Activated CD4-positive, alpha-beta T cell treated with anti-CD3 and anti-CD28 coated beads, Interleukin-2, amount 10 ng/mL, durations not matched to agents 7 days and 5 days (primary cell): ENCODE measurements around the gene IQGAP3. TPM values are rescaled to one million over a fixed set of nuclear protein-coding genes. Genes with fewer than 3 reads are reported as not detected.
A peak's percentile ranks its signal among the peaks of the same experiment; 100 is the strongest.
"Not testable (repeated sequence)": the region's sequence is repeated elsewhere in the genome, so short reads cannot be mapped to it uniquely, and the experiment has no call there.

ENCODE experiments used
- CTCF ChIA-PET: fragments of 350-600 bp; sonication (Branson Sonifier 250); formaldehyde crosslinking; loops from one replicate; lab custom pipeline; 2021; ENCODE audit warnings: antibody characterized with exemption; lab: Charles Lee
- POLR2A ChIA-PET: fragments of 350-600 bp; sonication (Branson Sonifier 250); formaldehyde crosslinking; loops from one replicate; lab custom pipeline; 2021; ENCODE audit warnings: antibody characterized with exemption; lab: Charles Lee
- DNase-seq: peaks from one replicate; pipeline ENCODE4 v3.0.0-alpha.2; 2020
- H3K27ac Mint-ChIP-seq: one replicate; pipeline ENCODE4 v1.8.0; 2021; ENCODE audit warnings: mild to moderate bottlenecking, moderate library complexity, mixed read lengths
- H3K27me3 Mint-ChIP-seq: one replicate; pipeline ENCODE4 v1.8.0; 2021; ENCODE audit warnings: mixed read lengths
- H3K36me3 Mint-ChIP-seq: one replicate; pipeline ENCODE4 v1.8.0; 2021; ENCODE audit warnings: low read depth, mixed read lengths
- H3K4me1 Mint-ChIP-seq: one replicate; pipeline ENCODE4 v1.8.0; 2021; ENCODE audit warnings: mixed read lengths
- H3K4me3 Mint-ChIP-seq: one replicate; pipeline ENCODE4 v1.8.0; 2021; ENCODE audit warnings: mild to moderate bottlenecking, moderate library complexity, mixed read lengths
- H3K9me3 Mint-ChIP-seq: one replicate; pipeline ENCODE4 v1.8.0; 2021; ENCODE audit warnings: mixed read lengths
- total RNA-seq, 2 experiments: library from RNA; stranded (reverse); gene quantifications; one replicate each; pipeline ENCODE4 v1.2.3, GENCODE V29; 2021

IQGAP3 gene
- total RNA-seq, 2 experiments from 2014 or later, result 25.2 to 25.5 TPM

DNA sequence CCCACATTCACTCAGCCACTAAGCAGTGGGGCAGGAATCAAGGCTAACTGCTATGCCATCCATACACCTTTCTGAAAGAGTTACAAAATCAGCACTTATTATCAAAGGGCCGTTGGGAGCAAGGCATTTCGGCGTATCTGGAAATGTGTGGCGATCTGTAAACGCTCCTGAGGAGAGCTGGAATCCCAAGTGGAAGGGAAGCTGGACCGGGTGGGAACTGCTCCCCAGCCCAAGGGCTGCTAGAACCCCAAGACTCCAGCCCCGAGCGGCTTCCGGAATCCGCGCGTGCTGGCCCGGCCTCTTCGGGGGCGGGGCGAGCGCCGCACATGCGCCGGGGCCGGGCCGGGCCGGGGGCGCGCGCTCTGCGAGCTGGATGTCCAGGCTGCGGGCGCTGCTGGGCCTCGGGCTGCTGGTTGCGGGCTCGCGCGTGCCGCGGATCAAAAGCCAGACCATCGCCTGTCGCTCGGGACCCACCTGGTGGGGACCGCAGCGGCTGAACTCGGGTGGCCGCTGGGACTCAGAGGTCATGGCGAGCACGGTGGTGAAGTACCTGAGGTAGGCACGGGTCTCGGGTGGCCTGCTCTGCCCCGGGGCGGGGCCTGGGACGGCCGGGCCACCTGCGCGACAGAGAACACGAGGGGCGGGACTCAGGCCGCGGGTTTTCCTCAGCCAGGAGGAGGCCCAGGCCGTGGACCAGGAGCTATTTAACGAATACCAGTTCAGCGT is 19.2 kb upstream of the IQGAP3 start, which contains the start of gene NAXE:
TSS of gene NAXE (plus strand) at position 345 of the 726 bp plus-strand sequence. CDS start at position 374, 29 bp downstream.
- Mint-ChIP-seq H3K36me3 (peaks cover 13% of the 10 kb centered on the region), H3K27ac (peak within 1 kb of the TSS; percentile 83), H3K4me3 (peak within 1 kb of the TSS; percentile 78), H3K4me1 (peaks cover 28% of the 10 kb centered on the region), H3K27me3 (no peaks in the 10 kb centered on the region), H3K9me3 (no peaks in the 10 kb centered on the region)
- POLR2A ChIA-PET, result no interaction called here
- CTCF ChIA-PET, result interaction anchor here (0.6 to 1.7 kb wide), 10 partner anchors 9 to 146 kb away, joined by 3 to 7 read pairs (median 4); partner anchors contain the start of genes MEF2D and TTC24
- peak; percentile 71 for DNase-seq

- ChIA-PET POLR2A (no interaction called here), CTCF (interaction anchor here (0.9 to 1.7 kb wide), 7 partner anchors 68 to 145 kb away, joined by 3 to 7 read pairs (median 4); partner anchors contain the start of gene MEF2D)
- DNase-seq, result no peak
- H3K27ac Mint-ChIP-seq, result peak overlapping the region; percentile 83
- H3K4me3 Mint-ChIP-seq, result peak overlapping the region; percentile 78
- H3K27me3 Mint-ChIP-seq, result no peaks in the 10 kb centered on the region
- peaks cover 28% of the 10 kb centered on the region for H3K4me1 Mint-ChIP-seq
- H3K36me3 Mint-ChIP-seq, result peaks cover 13% of the 10 kb centered on the region
- H3K9me3 Mint-ChIP-seq, result no peaks in the 10 kb centered on the region
Measured at GRCh38 chr1:156591181-156591431, 18.7 kb upstream of the IQGAP3 start.

- CTCF ChIA-PET, result interaction anchor here (0.6 to 1.7 kb wide), 6 partner anchors 69 to 259 kb away, joined by 3 to 7 read pairs (median 4); partner anchors contain the start of gene MEF2D
- H3K4me3 Mint-ChIP-seq, result no peak overlapping the region
- H3K9me3 Mint-ChIP-seq, result no peaks in the 10 kb centered on the region
- H3K27me3 Mint-ChIP-seq, result no peaks in the 10 kb centered on the region
- POLR2A ChIA-PET, result no interaction called here
- DNase-seq, result no peak
- peaks cover 12% of the 10 kb centered on the region for H3K36me3 Mint-ChIP-seq
- H3K27ac Mint-ChIP-seq, result peak overlapping the region; percentile 83
- peaks cover 28% of the 10 kb centered on the region for H3K4me1 Mint-ChIP-seq
Measured at GRCh38 chr1:156590326-156591180, 18.2 kb upstream of the IQGAP3 start.

GRCh38 chr1:156589546-156589945 is 17.2 kb upstream of the IQGAP3 start:
- ChIA-PET CTCF (interaction anchor here (0.6 to 1.3 kb wide), 3 partner anchors 10 to 260 kb away, joined by 3 to 5 read pairs (median 4); no protein-coding TSS in a partner anchor), POLR2A (no interaction called here)
- H3K4me3 Mint-ChIP-seq, result no peak overlapping the region
- H3K36me3 Mint-ChIP-seq, result peaks cover 4% of the 10 kb centered on the region
- no peaks in the 10 kb centered on the region for H3K27me3 Mint-ChIP-seq
- H3K4me1 Mint-ChIP-seq, result peaks cover 25% of the 10 kb centered on the region
- no peak for DNase-seq
- no peaks in the 10 kb centered on the region for H3K9me3 Mint-ChIP-seq
- no peak overlapping the region for H3K27ac Mint-ChIP-seq

- POLR2A ChIA-PET, H3K4me3 Mint-ChIP-seq, DNase-seq, H3K27ac Mint-ChIP-seq, H3K36me3 Mint-ChIP-seq, H3K27me3 Mint-ChIP-seq, H3K9me3 Mint-ChIP-seq: not testable (repeated sequence)
- CTCF ChIA-PET, result interaction anchor here (0.8 to 1.1 kb wide), 3 partner anchors 8 to 96 kb away, joined by 3 to 5 read pairs (median 3); partner anchors contain the start of gene TTC24
- H3K4me1 Mint-ChIP-seq, result peaks cover 31% of the 10 kb centered on the region
Measured at GRCh38 chr1:156587927-156588326, 15.6 kb upstream of the IQGAP3 start.

DNA sequence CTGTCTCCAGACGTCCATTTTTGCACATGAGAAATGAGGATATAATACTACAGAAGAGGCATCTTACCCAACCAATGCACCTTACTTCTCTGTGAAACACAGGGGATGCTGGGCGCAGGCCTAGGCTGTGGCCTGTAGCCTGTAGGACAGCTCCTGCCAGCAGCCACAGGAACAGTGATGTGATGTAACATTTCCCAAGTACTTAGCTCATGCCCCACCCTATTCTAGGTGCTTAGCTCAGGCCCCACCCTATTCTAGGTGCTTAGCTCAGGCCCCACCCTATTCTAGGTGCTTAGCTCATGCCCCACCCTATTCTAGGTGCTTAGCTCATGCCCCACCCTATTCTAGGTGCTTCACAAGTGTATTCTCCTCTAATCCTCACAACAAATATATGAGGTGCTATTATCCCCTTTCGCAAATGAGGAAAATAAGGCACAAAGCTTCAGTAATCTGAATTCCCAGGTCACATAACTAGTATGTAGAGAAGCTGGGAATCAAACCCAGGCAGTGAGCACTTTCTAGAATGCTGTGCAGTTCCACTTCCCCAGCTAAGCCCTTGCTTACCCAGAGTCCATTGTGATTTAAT is 14.6 kb upstream of the IQGAP3 start:
- no peak overlapping the region for H3K27ac Mint-ChIP-seq
- peaks cover 33% of the 10 kb centered on the region for H3K4me1 Mint-ChIP-seq
- no peaks in the 10 kb centered on the region for H3K9me3 Mint-ChIP-seq
- no peaks in the 10 kb centered on the region for H3K36me3 Mint-ChIP-seq
- POLR2A ChIA-PET, result no interaction called here
- CTCF ChIA-PET, result interaction anchor here (1.1 to 2.2 kb wide), 2 partner anchors 21 to 79 kb away, joined by 3 to 4 read pairs; no protein-coding TSS in a partner anchor
- no peaks in the 10 kb centered on the region for H3K27me3 Mint-ChIP-seq
- no peak overlapping the region for H3K4me3 Mint-ChIP-seq
- no peak for DNase-seq

- POLR2A ChIA-PET, result no interaction called here
- CTCF ChIA-PET, result interaction anchor here (1.1 to 2.2 kb wide), 2 partner anchors 22 to 78 kb away, joined by 3 to 4 read pairs; no protein-coding TSS in a partner anchor
Measured at GRCh38 chr1:156586323-156586722, 14.0 kb upstream of the IQGAP3 start.

DNA sequence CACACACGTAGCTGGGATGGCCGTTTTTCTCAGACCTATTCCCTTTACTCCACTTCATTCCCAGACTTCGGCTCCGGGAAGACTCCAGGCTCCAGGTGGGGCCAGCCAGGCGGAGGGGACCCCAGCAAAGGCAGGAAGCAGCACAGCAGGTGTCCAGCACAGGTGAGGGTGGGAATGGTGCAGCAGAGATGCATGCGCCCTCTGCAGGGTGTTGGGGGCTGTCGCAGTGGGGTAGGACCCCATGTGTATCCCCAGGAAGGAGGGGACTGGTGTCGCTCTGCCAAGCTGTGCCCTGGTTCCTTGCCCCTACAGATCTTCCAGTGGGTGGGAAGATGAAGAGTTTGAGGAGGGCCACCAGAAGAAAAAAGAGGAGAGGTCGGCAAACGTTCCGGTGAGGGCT is 12.4 kb upstream of the IQGAP3 start:
- Mint-ChIP-seq H3K4me3 (no peak overlapping the region), H3K27me3 (no peaks in the 10 kb centered on the region), H3K36me3 (no peaks in the 10 kb centered on the region), H3K27ac (no peak overlapping the region), H3K9me3 (no peaks in the 10 kb centered on the region), H3K4me1 (peaks cover 27% of the 10 kb centered on the region)
- CTCF ChIA-PET, result interaction anchor here (0.6 to 2.2 kb wide), 3 partner anchors 10 to 141 kb away, joined by 3 to 4 read pairs (median 3); no protein-coding TSS in a partner anchor
- POLR2A ChIA-PET, result no interaction called here
- no peak for DNase-seq

More at GRCh38 chr1:156586323-156586722, 14.0 kb upstream of the IQGAP3 start:
- peaks cover 35% of the 10 kb centered on the region for H3K4me1 Mint-ChIP-seq
- H3K27me3 Mint-ChIP-seq, result no peaks in the 10 kb centered on the region
- no peaks in the 10 kb centered on the region for H3K36me3 Mint-ChIP-seq
- no peaks in the 10 kb centered on the region for H3K9me3 Mint-ChIP-seq
- no peak for DNase-seq
- no peak overlapping the region for H3K4me3 Mint-ChIP-seq
- H3K27ac Mint-ChIP-seq, result no peak overlapping the region

DNA sequence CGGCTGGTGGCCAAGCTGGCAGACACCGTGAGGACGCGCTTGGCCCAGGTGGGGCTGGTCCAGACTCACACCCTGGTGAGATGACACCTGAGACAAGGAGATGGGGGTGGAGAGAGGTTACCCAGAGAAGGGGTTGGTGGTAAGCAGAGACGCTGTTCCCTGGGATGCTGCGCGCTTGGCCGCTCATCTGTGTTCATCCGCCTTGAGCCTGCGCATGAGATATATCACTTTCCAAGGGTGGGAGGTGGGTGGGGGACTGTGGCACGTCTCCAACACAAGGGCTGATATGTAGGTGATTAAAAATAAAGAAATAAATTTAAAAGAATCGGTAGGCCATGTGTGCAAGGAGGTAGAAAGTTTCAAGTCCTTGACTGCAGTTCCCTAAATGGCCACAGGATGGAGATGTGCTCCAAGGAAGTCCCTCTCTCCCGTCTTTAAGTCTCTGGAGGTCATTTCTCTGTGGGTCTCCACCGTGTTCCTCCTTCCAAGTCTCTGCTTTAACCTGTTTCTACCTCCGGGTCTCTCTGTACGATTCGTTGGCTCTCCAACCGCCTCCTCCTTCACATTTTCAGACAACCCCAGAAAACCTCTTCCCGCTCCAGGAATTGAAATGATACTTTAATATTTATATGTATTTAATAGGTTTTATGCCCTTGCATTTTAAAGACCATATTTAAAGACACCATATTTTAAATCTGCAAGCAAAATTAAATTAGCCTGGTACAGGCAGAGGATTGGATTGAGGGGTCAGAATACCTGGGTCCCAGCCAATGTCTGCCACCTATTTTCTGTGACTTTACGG is 11.7 kb upstream of the IQGAP3 start:
- no peaks in the 10 kb centered on the region for H3K27me3 Mint-ChIP-seq

DNA sequence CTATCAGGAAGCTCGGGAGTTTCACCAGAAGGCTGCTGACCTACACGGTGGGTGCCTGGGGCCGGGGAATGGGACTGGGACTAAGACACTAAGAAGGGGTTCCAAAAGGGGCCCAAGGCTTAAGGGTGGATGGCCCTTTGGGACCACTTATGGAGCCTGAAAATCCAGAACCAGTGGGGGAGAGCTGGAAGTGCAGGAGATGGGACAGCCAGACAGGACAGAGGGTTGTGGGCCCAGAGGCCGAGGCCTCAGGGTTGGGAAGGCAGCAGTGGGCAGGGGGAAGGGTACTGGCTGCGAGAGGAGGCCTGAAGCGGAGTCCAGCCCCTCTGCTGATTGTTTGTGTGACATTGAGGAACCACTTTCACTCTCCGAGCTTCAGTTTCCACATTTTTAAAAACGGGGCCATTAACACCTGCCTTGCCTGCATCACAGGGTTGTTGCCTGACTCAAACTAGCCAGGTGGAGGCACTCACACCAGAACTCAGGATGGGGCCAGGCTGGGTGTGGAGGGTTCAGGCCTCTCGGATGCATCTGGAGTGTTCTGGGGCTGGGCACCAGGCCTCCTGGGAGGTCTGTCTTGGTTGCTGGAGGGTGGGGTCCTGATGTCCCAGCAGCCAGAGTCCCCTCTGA is 10.1 kb upstream of the IQGAP3 start:
- CTCF ChIA-PET, result interaction anchor here (0.7 to 2.0 kb wide), 8 partner anchors 10 to 102 kb away, joined by 3 to 5 read pairs (median 3); partner anchors contain the start of genes MEF2D and NAXE
- H3K27me3 Mint-ChIP-seq, result no peaks in the 10 kb centered on the region
- no peak for DNase-seq
- peaks cover 27% of the 10 kb centered on the region for H3K4me1 Mint-ChIP-seq
- H3K27ac Mint-ChIP-seq, result peak overlapping the region; percentile 92
- H3K4me3 Mint-ChIP-seq, result peak overlapping the region; percentile 60
- no peaks in the 10 kb centered on the region for H3K9me3 Mint-ChIP-seq
- POLR2A ChIA-PET, result no interaction called here
- no peaks in the 10 kb centered on the region for H3K36me3 Mint-ChIP-seq

More for the DNA sequence above, 11.7 kb upstream of the IQGAP3 start:
- ChIA-PET POLR2A (no interaction called here), CTCF (interaction anchor here (0.6 to 1.2 kb wide), 3 partner anchors 30 to 142 kb away, joined by 3 to 5 read pairs (median 3); no protein-coding TSS in a partner anchor)
- DNase-seq, result peak; percentile 86
- H3K36me3 Mint-ChIP-seq, result no peaks in the 10 kb centered on the region
- no peak overlapping the region for H3K4me3 Mint-ChIP-seq
- no peak overlapping the region for H3K27ac Mint-ChIP-seq
- no peaks in the 10 kb centered on the region for H3K9me3 Mint-ChIP-seq
- H3K4me1 Mint-ChIP-seq, result peaks cover 27% of the 10 kb centered on the region

GRCh38 chr1:156581661-156582387 is 9.5 kb upstream of the IQGAP3 start:
- Mint-ChIP-seq H3K4me1 (peaks cover 26% of the 10 kb centered on the region), H3K4me3 (peak overlapping the region; percentile 60), H3K36me3 (no peaks in the 10 kb centered on the region), H3K9me3 (no peaks in the 10 kb centered on the region), H3K27ac (peak overlapping the region; percentile 92), H3K27me3 (no peaks in the 10 kb centered on the region)
- no peak for DNase-seq
- POLR2A ChIA-PET, result interaction anchor here (0.7 kb wide), 1 partner anchor 11 kb away, joined by 4 read pairs; no protein-coding TSS in a partner anchor
- CTCF ChIA-PET, result interaction anchor here (0.7 to 2.0 kb wide), 8 partner anchors 9 to 101 kb away, joined by 3 to 5 read pairs (median 3); partner anchors contain the start of genes MEF2D and NAXE
